ENCODE data around the gene TENM3.

Gene TENM3

GRCh38 chr4:182257016-182257415 lies 13.8 kb downstream of the TENM3 start:
- DNase-seq (ENCODE audit: low read depth in 2 of 2): no peak
- no peak for TF ChIP-seq CTCF (IDR thresholded peaks at IDR 0.05; ENCODE audit: low read depth, low read length)
- no peak overlapping the region for H3K4me3 ChIP-seq (replicated peaks in 1 of 2; ENCODE audit: low read depth in 2 of 2, low read length in 2 of 2)

GRCh38 chr4:182257503-182257902 lies 14.3 kb downstream of the TENM3 start:
- H3K4me3 ChIP-seq (replicated peaks in 1 of 2; ENCODE audit: low read depth in 2 of 2, low read length in 2 of 2): no peak overlapping the region
- no peak for TF ChIP-seq CTCF (IDR thresholded peaks at IDR 0.05; ENCODE audit: low read depth, low read length)
- DNase-seq (ENCODE audit: low read depth in 2 of 2): no peak

GRCh38 chr4:182258441-182259000 lies 15.3 kb downstream of the TENM3 start:
- no peak for DNase-seq (ENCODE audit: low read depth in 2 of 2)
- TF ChIP-seq CTCF (IDR thresholded peaks at IDR 0.05; ENCODE audit: low read depth, low read length): no peak
- H3K4me3 ChIP-seq (replicated peaks in 1 of 2; ENCODE audit: low read depth in 2 of 2, low read length in 2 of 2): no peak overlapping the region

- no peak overlapping the region for H3K4me3 ChIP-seq (replicated peaks in 1 of 2; ENCODE audit: low read depth in 2 of 2, low read length in 2 of 2)
- no peak for TF ChIP-seq CTCF (IDR thresholded peaks at IDR 0.05; ENCODE audit: low read depth, low read length)
- no peak for DNase-seq (ENCODE audit: low read depth in 2 of 2)
These were observed 18.5 kb downstream of the TENM3 start for GRCh38 chr4:182261651-182262223.

GRCh38 chr4:182263562-182263961 lies 20.4 kb downstream of the TENM3 start:
- TF ChIP-seq CTCF (IDR thresholded peaks at IDR 0.05; ENCODE audit: low read depth, low read length): no peak
- no peak for DNase-seq (ENCODE audit: low read depth in 2 of 2)
- no peak overlapping the region for H3K4me3 ChIP-seq (replicated peaks in 1 of 2; ENCODE audit: low read depth in 2 of 2, low read length in 2 of 2)

- TF ChIP-seq CTCF (IDR thresholded peaks at IDR 0.05; ENCODE audit: low read depth, low read length): no peak
- DNase-seq (ENCODE audit: low read depth in 2 of 2): no peak
- H3K4me3 ChIP-seq (replicated peaks in 1 of 2; ENCODE audit: low read depth in 2 of 2, low read length in 2 of 2): no peak overlapping the region
These were observed 21.0 kb downstream of the TENM3 start for GRCh38 chr4:182264139-182264752.
